ENCODE results near the gene ASB15. TPM values are rescaled to one million over a fixed set of nuclear protein-coding genes. Genes with fewer than 3 reads are reported as not detected.

The ASB15 gene
- total and polyA plus RNA-seq, 2 of the 13 experiments (the other 11 are each of a cell fraction or from before 2014, with no cell fraction given): not detected

DNA sequence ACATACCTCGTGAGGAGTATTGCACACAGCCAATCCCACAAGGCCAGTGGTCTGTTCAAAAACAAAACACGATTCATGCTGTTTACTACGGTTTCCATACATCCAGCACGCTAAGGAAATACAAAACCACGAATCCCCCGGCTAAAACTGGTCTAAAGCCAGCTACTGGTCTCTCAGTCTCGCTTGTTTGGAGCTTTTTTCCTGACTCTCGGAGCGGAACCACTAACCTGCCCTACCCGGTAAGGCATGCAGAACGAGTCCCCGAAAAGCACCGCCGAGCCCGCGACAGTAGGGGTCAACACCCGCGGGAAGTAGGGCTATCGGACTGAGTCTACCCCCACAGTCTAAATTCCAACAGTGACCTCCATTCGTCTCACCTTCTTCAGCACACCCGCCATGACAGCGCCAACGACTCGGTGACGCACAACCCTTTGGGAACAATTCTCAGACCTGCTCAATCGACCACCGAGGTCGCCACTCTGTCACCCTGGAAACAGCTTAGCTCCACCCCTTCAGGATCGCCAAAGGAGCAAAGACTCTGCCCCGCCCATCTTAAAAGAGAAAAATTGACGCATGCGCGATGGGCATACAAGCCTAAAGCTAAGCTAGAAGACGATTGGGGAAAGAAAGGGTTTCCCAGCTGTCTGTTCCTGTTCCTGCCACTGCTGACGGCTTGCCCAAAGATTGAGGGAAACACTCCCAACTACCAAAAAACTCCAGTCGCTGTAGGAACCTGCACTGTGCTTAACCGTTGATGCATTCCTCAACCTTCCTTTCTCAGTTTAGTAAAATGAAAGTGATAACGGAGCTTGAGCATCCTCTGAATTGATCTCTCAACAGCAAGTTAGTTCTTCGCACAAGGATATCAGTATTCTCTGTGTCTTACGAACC is 44.0 kb upstream of the ASB15 start, which contains the start of gene NDUFA5 (continued):
- TF ChIP-seq, protein P1, sequence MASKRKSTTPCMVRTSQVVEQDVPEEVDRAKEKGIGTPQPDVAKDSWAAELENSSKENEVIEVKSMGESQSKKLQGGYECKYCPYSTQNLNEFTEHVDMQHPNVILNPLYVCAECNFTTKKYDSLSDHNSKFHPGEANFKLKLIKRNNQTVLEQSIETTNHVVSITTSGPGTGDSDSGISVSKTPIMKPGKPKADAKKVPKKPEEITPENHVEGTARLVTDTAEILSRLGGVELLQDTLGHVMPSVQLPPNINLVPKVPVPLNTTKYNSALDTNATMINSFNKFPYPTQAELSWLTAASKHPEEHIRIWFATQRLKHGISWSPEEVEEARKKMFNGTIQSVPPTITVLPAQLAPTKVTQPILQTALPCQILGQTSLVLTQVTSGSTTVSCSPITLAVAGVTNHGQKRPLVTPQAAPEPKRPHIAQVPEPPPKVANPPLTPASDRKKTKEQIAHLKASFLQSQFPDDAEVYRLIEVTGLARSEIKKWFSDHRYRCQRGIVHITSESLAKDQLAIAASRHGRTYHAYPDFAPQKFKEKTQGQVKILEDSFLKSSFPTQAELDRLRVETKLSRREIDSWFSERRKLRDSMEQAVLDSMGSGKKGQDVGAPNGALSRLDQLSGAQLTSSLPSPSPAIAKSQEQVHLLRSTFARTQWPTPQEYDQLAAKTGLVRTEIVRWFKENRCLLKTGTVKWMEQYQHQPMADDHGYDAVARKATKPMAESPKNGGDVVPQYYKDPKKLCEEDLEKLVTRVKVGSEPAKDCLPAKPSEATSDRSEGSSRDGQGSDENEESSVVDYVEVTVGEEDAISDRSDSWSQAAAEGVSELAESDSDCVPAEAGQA (IDR thresholded peaks at IDR 0.05; ENCODE audit: low read depth): peak; percentile 85
- TF ChIP-seq, protein P1 (CRISPR knock-in tag; IDR thresholded peaks at IDR 0.05; ENCODE audit: borderline replicate concordance): no peak
- TF ChIP-seq PRMT3 (CRISPR knock-in tag; IDR thresholded peaks at IDR 0.05; ENCODE audit: borderline replicate concordance, low read depth): no peak
- TF ChIP-seq SUZ12 (IDR thresholded peaks at IDR 0.05; ENCODE audit: low read depth, low read length): no peak
- peak; percentile 65 for TF ChIP-seq ATF7-NPFF (CRISPR knock-in tag; IDR thresholded peaks at IDR 0.05; ENCODE audit: low read depth)
- TF ChIP-seq, protein P2, sequence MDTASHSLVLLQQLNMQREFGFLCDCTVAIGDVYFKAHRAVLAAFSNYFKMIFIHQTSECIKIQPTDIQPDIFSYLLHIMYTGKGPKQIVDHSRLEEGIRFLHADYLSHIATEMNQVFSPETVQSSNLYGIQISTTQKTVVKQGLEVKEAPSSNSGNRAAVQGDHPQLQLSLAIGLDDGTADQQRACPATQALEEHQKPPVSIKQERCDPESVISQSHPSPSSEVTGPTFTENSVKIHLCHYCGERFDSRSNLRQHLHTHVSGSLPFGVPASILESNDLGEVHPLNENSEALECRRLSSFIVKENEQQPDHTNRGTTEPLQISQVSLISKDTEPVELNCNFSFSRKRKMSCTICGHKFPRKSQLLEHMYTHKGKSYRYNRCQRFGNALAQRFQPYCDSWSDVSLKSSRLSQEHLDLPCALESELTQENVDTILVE (CRISPR knock-in tag; IDR thresholded peaks at IDR 0.05): no peak
- no peak for TF ChIP-seq U2AF2 (IDR thresholded peaks at IDR 0.05; ENCODE audit: low read depth, low read length)
- TF ChIP-seq, protein P3, sequence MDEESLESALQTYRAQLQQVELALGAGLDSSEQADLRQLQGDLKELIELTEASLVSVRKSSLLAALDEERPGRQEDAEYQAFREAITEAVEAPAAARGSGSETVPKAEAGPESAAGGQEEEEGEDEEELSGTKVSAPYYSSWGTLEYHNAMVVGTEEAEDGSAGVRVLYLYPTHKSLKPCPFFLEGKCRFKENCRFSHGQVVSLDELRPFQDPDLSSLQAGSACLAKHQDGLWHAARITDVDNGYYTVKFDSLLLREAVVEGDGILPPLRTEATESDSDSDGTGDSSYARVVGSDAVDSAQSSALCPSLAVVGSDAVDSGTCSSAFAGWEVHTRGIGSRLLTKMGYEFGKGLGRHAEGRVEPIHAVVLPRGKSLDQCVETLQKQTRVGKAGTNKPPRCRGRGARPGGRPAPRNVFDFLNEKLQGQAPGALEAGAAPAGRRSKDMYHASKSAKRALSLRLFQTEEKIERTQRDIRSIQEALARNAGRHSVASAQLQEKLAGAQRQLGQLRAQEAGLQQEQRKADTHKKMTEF (CRISPR knock-in tag; IDR thresholded peaks at IDR 0.05): peak; percentile 45; the same call in 1 of the 2 replicates
- TF ChIP-seq, protein P4, sequence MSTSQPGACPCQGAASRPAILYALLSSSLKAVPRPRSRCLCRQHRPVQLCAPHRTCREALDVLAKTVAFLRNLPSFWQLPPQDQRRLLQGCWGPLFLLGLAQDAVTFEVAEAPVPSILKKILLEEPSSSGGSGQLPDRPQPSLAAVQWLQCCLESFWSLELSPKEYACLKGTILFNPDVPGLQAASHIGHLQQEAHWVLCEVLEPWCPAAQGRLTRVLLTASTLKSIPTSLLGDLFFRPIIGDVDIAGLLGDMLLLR (CRISPR knock-in tag; IDR thresholded peaks at IDR 0.05): 0 out of 2 replicates have a peak, but pooled peaks have one; percentile 36
- peak; percentile 47; the same call in 1 of the 2 replicates for TF ChIP-seq ZFY (CRISPR knock-in tag; IDR thresholded peaks at IDR 0.05)
- no peak for TF ChIP-seq RFXANK (CRISPR knock-in tag; IDR thresholded peaks at IDR 0.05)
- no peak for TF ChIP-seq ZNF383 (CRISPR knock-in tag; IDR thresholded peaks at IDR 0.05; ENCODE audit: borderline replicate concordance)
- no peak for TF ChIP-seq ZNF615 (CRISPR knock-in tag; IDR thresholded peaks at IDR 0.05; ENCODE audit: borderline replicate concordance)
- no peak for TF ChIP-seq ZNF17 (CRISPR knock-in tag; IDR thresholded peaks at IDR 0.05)
- peak; percentile 66; the same call in 1 of the 2 replicates for TF ChIP-seq ZNF792 (CRISPR knock-in tag; IDR thresholded peaks at IDR 0.05)
- TF ChIP-seq RORA (CRISPR knock-in tag; IDR thresholded peaks at IDR 0.05): no peak
- no peak for TF ChIP-seq PPARG (CRISPR knock-in tag; conservative IDR thresholded peaks at IDR 0.05)
- TF ChIP-seq ZNF563 (CRISPR knock-in tag; IDR thresholded peaks at IDR 0.05): no peak
- TF ChIP-seq ZNF670 (CRISPR knock-in tag; IDR thresholded peaks at IDR 0.05; ENCODE audit: borderline replicate concordance): no peak
- 0 out of 2 replicates have a peak, but pooled peaks have one; percentile 29 for TF ChIP-seq NFRKB (IDR thresholded peaks at IDR 0.05)
- no peak for TF ChIP-seq PAWR (CRISPR knock-in tag; IDR thresholded peaks at IDR 0.05; ENCODE audit: borderline replicate concordance)
- TF ChIP-seq ZFAT (CRISPR knock-in tag; conservative IDR thresholded peaks at IDR 0.05): no peak
